ENCODE data around the gene APPBP2.

- TF ChIP-seq TAF1 (IDR thresholded peaks at IDR 0.05; ENCODE audit: borderline replicate concordance, insufficient read depth, low read length), result no peak
- no peak for TF ChIP-seq FOXP2 (optimal IDR thresholded peaks at IDR 0.05; ENCODE audit: borderline replicate concordance, extremely low read depth, extremely low read length, insufficient read depth)
- TF ChIP-seq REST (IDR thresholded peaks at IDR 0.05; ENCODE audit: insufficient read depth in 1 of 2, low read depth in 2 of 2, low read length in 2 of 2), result no peak
- TF ChIP-seq POLR2AphosphoS5 (IDR thresholded peaks at IDR 0.05; ENCODE audit: low read depth, low read length), result no peak
- TF ChIP-seq SIN3A (IDR thresholded peaks at IDR 0.05; ENCODE audit: borderline replicate concordance, insufficient read depth, low read length), result no peak
Measured at GRCh38 chr17:60542071-60542470, 16.0 kb upstream of the APPBP2 start.
